SIG-M5 treated with dmso at 0.1 percent for 504 hours (cell line): ENCODE results near the gene ACAN.

Experiments
- DNase-seq: peaks from one replicate; lab custom pipeline; 2025; ENCODE audit not compliant: unreplicated experiment; lab: John Stamatoyannopoulos, UW

ACAN gene

GRCh38 chr15:88876573-88876972, 73.3 kb downstream of the ACAN start:
- DNase-seq = no peak

DNA sequence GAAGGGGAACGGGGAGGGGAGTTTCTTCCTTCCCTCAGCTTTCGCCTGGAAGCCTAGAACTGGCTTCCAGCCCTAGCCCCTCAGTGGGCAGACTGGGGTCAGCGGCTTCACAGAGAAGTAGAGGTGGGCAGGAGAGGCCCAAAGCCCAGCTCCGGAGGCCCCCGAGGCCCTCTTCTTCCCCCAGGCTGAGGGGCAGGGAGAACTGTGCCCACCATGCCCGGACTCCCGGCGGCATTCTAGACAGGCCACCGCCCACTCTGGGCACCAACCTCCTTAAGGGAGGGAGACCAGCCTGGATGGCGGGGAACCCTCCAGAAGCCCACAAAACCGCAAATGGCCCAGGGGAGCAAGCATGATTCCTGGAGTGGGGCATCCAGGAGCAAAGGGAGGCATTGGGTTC, 74.2 kb downstream of the ACAN start:
- no peak for DNase-seq

- DNase-seq = no peak
These were observed 74.7 kb downstream of the ACAN start for GRCh38 chr15:88877906-88878305.

DNA sequence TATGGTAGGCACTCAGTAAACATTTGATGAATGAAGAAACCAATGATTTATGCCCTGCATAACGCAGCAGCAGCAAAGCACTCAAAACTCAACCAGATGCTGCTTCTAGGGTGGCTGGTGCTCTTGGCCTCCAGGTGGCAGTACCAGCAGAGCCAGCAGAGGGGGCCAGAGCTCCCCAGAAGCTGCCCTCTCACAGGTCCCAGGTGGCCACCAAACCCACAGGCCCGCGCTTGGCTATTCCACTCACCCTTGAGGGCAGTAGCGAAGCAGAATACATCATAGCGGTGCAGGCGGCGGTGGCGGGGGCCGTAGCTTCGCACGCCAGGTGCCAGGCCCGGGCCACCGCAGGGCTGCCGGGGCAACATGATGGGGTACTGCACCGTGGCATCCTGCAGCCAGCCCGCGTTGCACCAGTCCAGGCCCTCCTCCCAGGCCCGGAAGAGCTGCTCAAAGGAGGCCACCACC, 75.5 kb downstream of the ACAN start:
- peak; percentile 36 for DNase-seq

DNA sequence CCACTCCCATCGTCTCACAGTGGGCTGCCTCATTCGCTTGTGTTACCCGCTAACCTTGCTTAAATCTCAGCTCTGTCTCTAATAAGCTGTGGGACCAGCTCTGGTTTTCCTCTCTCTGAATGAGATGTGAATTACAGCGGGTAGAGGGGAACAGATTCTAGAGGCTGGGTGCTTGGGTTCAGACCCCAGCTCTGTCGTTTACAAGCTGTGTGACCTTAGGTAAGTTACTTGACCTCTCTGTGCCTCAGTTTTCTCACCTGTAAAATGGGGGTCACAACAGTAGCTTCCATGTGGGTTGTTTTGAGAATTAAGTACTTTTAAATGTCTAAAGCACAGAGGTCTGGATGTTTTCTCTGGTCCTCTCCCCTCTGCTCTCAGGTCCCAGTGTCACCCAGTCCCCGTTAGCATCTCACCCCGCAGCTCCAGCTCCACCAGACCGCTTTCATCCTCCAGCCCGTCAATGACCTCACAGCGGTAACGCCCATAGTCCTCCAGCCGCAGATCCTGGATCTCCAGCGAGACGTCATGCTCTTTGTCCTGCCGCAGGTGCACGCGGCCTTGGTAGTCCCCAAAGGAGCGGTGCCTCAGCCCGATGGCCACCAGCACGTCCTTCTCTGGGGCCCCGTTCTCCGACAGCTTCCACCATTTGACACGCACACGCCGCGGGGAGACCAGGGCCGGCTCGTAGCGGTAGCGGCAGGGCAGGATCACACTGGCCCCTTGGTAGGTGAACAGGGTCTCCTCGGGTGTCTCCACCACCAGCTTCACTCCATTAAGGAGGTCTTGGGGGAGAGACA, 77.9 kb downstream of the ACAN start:
- DNase-seq = no peak

- DNase-seq = no peak
These were observed 78.5 kb downstream of the ACAN start for GRCh38 chr15:88881775-88882174.

- no peak for DNase-seq
These were observed 79.5 kb downstream of the ACAN start for GRCh38 chr15:88882785-88883184.

- no peak for DNase-seq
These were observed 83.9 kb downstream of the ACAN start for GRCh38 chr15:88887068-88887580.

DNA sequence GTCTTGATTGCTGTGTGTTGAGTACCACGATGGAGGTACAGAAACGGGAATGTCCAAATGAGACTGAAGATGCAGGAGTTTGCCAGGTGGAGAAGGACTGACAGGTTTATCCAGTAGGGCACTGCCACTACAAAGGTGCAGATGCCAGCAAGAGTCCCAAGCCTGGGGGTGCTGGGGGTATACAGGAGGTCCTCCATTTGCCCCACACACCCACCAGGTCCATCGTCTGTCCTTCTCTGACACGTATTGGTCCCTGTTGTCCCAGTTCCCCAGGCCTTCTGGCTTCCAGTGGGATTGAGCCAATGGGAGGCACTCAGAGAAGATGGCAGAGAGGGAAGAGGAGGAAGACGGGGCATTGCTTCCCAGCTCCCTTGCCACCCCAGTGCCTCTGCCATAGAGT, 85.5 kb downstream of the ACAN start:
- no peak for DNase-seq

- no peak for DNase-seq
These were observed 87.3 kb downstream of the ACAN start for GRCh38 chr15:88890495-88890894.

GRCh38 chr15:88891540-88892254, 88.5 kb downstream of the ACAN start:
- DNase-seq = no peak

- DNase-seq = no peak
These were observed 91.1 kb downstream of the ACAN start for GRCh38 chr15:88894348-88894818.

GRCh38 chr15:88894819-88895767, 91.9 kb downstream of the ACAN start, which contains the start of gene HAPLN3:
HAPLN3 (minus strand) TSS chr15:88895544; CDS start chr15:88887298, 8,246 bp downstream.
- DNase-seq = no peak

DNA sequence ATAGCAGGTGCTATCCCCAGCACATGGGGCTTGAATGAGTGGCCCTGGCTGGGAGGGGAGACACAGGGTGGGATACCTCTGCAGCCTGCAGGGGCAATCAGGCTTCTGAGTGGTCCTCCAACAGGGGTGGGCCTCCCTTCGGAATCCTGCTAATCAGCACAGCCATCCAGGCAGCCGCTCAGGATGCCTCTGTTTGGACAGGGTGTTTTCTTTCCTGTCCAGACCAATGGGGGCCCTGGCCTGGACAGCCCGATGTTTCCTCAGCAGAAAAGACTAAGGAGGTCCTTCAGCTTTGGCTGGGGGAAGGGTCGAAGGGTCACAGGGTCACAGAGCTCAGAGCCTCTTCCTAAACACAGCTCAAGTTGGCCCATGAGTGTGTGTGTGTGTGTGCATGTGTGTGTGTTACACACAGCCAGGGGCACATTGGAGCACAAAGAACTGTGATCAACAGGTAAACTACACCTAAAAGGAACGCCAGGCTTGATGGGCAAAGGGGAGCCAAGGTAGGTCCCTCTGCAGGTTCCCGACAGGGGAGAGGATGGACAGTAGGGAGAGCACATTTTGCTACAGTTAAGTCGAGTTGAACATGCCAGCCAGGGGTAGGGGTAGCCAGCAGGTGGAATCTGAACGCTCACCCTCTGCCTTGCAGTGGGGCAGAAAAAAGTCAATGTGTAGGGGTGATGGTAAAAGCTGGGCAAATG, 93.2 kb downstream of the ACAN start:
- DNase-seq = no peak

GRCh38 chr15:88897142-88897455, 93.9 kb downstream of the ACAN start:
- DNase-seq = no peak

DNA sequence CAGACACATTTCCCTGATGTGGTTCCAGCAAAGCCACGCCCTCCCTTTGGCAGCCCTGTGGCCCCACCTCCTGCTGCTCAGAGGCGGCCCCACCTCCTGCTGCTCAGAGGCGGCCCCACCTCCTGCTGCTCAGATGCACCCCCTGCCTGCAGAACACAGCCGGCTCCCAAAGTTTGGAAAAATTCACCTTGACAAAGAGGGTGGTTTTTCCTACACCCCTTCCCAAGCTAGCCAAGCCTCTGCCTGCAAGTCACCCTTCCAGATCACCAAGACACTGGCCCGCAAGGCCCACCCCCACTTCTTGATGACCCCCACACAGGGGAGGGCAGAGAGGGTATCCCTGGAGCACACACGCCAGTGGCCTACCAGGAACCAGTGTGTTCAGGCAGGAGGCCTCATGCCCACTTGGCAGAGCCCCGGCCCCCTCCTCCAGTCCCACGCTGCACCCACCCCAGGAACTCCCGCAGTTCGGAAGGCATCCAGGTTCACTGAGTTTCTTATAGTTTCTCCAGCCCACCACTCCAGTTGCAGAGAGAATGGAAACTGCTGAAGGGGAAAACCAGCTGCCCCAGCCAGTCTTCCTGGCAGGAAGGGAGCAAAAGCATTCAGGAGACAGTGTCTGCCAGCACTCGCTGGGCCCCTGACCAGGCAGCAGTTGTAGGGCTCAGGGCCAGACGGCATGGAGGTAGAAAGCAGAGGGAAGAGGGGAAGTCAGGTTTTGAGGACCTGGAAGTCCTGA, 94.4 kb downstream of the ACAN start:
- DNase-seq = peak; percentile 61

DNA sequence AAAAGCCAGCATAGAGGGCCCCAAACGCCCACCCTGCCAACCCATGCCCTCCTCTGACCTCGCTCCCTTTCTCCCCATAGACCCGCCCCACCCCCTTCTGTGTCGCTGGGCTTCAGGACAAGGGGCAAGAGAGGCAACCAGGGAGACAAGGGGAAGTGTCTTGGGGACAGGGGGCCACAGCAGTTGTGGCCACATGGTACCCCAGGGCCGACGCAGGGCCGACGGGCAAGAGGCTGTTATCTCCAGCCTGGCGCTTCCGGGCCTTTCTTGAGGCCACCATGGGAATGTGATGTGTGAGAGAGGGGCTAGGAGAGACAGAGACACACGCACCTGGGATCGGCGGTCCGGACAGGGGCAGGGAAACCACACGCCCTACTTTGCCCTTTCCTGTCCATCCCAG, 95.5 kb downstream of the ACAN start:
- no peak for DNase-seq

DNA sequence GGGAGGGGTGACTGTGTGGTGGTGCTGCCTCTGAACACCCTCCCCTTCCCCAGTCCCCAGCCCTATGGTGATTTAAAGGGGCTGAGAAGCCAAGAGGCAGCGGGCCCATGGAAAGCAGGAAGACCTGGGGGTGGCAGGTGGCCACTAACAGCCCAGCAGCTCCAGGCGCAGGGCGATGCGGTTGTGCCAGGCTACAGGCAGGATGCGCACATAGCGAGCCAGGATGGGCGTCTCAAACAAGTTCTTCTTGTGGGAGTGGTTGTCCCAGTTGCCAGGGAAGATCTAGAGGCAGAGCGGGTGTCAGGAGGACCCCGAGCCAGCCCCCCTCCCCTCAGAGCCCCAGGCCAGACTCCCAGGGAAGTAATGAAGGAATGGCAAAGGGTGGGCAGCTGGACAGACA, 96.0 kb downstream of the ACAN start:
- no peak for DNase-seq

DNA sequence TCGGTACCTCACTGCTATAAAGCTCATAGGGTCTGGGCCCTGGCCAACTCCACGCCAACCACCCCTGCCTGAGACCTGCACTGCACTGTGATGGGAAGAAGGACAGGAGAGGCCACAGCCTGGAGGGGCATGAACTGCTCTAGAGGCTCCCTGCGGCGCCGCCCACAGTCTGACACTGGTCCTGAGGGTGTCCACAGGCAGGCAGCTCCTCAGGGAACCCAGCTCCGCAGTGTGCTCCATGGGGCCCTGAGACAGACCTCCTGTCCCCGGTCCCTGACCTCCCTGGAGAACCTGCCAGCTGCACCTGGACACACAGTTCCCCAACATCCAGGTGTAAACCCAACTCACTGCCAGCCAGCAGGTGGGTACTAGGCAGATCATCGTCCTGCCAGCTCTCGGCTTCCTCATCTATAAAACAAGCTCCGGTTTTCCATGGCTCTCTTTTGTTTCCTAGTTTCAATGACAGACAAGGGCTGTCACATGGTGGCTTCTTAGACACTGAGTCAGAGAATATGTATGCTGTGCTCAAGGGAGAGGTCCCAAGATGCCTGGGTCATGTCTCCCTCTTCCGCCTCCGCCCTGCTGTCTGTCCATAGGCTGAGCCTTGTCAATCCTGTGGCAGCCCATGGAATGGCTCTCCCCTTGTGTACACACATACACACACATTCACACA, 97.2 kb downstream of the ACAN start:
- DNase-seq = peak; percentile 9
